T-helper 1 cell (primary cell): ENCODE results near the gene CSRP1.
A peak's percentile ranks its signal among the peaks of the same experiment; 100 is the strongest.
"Not testable (repeated sequence)": the region's sequence is repeated elsewhere in the genome, so short reads cannot be mapped to it uniquely, and the experiment has no call there.

Experiments used
- DNase-seq, 5 donors: peaks; one replicate each; pipeline ENCODE4 v3.0.0-alpha.2; 2012 to 2020

CSRP1 gene

GRCh38 chr1:201496296-201496690 lies 10.6 kb downstream of the CSRP1 start:
- DNase-seq: no peak

DNA sequence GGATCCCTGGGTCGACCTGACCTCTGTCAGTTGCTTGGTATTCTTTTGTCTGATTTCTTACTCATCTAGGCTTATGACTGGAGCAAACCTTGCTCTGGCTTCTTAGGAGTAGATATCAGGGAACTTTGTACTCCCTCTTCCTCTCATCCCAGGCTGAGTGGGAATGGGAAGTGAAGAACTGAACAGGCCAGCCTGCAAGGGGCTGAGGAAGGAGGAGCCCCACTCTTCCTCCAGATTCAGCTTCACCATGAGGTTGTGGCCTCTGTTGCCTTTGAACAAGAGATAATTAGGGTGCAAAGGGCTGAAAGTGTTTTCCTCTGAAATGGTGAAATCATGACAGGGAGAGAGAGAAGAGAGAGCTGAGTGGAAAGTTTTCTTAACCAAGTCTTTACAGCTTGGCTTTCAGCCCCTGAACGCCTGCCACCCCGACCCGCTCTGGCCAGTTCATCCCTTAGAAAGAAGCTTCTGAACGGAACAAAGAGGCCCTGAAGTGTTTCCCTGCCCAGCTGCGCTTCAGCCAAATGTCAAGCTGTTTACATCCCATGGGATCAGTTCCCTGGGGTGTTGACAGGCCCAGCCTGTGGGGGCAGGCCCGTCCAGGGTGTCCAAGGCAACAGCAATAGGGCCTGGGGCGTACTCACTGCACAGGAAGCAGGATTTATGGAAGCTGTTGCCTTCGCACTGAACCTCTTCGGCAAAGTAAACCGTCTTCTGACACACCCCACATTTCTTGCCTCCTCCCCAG lies 11.2 kb downstream of the CSRP1 start:
- no peak for DNase-seq

DNA sequence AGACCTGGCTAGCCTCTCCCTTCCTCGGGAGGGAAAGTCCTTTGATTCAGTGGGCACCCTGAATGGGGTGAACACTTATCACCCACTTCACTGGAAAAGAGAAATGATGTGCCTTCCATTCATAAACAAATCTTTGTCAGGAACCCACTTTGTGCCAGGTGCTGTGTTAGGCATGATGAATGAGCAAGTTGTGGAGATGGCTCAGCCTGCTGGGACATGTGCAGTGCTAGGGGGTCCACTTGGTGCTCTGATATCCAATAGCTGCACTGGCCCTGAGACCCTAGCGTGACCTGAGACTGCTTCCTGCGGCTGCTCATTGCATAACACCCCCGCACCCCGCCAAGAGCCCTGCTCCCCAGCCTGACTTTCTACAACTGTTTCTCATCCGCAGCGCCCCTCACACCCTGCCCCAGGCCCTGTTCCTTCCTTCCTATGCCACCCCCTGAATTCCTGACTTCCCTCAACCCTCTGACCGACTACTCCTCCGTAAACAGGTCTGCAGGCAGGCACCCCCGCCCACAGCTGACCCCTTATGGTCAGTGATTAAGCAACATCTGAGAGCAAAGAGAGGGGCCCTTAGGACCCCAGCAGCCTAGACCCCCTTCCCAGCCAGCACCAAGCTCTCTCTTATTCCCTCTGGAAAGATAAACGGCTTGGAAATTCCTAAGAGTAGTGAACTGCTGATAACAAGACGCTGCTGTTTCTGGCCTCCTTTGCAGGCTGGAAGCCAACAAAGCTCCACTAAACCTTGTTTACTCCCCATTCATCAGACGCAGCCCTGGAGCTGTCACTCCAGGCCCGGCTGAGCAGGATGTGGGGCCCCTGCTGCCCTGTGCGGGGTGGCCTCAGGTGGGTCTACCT lies 12.9 kb downstream of the CSRP1 start:
- DNase-seq: no peak

DNA sequence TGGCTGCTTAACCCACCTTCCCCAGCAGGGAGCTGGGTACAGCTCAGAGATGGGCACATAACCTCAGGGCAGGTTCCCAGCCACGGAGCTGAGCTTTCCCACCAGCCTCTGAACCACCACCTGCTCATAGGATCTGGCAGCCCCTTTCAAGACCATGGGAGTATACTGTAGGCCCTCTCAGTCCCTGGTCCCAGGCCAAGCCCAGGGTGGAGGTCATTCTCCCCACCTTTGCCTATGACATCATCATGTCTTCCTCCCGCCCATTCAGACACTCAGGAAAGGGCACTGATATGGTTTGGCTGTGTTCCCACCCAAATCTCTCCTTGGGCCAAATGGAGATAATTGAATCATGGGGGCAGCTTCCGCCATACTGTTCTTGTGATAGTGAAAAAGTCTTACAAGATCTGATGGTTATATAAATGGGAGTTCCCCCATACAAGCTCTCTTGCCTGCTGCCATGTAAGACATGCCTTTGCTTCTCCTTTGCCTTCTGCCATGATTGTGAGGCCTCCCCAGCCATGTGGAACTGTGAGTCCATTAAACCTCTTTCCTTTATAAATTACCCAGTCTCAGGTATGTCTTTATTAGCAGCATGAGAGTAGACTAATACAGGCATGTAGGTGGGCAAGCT lies 13.8 kb downstream of the CSRP1 start:
- DNase-seq: not testable (repeated sequence)

DNA sequence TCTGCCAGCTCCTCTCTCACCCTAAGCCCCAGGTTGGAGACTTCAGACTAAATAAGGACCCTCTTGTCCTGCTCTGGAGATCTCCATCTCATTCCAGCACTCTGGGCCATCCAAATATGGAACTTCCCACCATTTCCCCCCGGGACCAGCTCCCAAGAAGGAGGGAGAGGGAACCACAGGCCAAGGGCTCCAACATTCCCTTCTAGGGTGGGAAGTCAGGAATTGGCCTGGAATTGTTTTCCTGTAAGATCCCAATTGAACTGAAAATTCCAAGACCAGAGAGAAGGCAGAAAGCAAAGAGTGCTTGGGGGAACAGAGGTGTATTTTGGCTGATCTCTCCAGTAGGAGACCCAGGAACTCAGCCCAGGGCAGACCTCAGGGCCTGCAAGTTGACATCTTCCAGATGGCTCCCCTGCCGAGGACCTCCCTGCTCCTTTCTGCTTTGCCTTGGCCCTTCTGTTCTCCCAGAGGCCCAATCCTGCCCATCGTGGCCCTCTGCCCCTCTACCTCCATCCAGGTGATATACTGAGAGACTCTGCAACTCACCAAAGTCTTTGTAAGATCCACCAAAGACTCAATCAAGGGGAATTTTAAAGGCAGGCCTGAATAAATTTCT lies 14.9 kb downstream of the CSRP1 start:
- DNase-seq: no peak

GRCh38 chr1:201490708-201491131 lies 16.2 kb downstream of the CSRP1 start:
- no peak for DNase-seq

DNA sequence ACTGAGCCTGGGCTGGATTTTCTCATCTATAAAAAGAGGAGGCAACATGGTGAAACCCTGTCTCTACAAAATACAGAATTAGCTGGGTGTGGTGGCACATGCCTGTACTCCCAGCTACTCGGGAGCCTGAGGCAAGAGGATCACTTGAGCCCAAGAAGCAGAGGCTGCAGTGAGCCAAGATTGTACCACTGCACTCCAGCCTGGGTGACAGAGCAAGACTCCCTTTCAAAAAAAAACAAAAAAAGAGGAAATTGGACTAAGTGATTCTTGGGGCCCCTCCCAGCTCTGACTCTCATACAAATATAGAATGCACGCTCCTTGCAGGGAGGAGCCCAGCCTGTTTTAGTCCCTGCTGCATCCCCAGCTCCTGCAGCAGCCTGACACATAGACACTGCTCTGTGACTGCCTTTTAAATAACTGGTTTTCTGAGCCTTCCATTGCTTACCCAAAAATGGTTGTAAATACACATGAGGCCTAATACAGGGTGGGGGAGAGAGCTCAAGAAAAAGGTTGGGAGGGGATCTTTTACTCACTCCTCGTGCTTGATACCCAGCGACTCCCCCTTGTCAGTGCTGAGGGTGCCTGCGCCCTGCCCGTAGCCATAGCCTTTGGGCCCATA lies 17.2 kb downstream of the CSRP1 start:
- DNase-seq: no peak

GRCh38 chr1:201488830-201489589 lies 17.9 kb downstream of the CSRP1 start:
- DNase-seq: no peak

GRCh38 chr1:201487742-201488141 lies 19.2 kb downstream of the CSRP1 start:
- no peak for DNase-seq

DNA sequence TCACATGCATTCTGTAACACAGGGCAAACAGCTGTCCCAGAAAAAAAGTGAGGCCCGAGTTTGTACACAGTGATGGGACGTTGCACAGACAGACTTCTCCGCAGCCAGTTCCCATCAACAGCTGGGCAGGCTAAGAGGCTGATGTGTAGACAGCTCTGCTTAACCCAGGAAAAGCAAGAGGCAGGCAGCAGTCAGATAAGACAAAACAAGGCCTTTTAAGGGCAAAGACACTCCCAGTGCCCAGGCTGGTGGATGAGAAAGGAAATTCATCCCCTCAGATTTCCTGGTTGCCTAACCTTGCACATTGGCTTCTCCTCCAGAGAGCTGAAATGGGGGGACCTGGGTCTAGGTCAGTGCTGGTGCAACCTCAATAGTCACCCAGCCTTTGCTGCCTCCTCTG lies 20.7 kb downstream of the CSRP1 start:
- no peak for DNase-seq

DNA sequence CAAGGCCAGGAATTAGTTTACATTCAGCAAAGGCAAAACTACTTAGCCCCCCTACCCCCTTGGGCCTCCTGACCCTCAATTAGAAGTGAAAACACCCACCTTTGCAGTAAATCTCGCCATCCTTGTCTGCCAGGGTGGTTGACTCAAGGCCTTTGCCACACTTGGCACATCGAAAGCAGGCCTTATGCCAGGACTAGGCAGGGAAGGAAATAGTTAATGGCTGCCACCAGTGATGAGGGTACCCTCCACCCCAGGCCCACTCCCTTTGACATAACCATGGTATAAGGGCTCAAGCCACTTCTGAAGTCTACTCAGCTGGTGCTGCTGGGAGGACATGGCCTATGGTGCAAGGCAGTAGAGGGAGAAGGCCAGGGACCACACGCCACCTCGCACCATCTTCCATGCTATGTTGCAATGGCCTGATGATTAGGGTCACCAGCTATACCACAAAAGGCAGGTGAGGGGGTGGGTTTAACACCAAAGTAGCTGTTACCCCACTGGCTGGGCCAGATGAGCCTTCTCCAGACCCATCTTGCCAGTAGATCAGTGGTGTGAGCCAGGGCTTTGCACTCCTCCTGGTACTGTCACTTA lies 21.6 kb downstream of the CSRP1 start:
- DNase-seq: no peak

- DNase-seq: no peak
These were observed 23.5 kb downstream of the CSRP1 start for GRCh38 chr1:201483373-201483949.

- DNase-seq: no peak
These were observed 24.2 kb downstream of the CSRP1 start for GRCh38 chr1:201482755-201483154.

DNA sequence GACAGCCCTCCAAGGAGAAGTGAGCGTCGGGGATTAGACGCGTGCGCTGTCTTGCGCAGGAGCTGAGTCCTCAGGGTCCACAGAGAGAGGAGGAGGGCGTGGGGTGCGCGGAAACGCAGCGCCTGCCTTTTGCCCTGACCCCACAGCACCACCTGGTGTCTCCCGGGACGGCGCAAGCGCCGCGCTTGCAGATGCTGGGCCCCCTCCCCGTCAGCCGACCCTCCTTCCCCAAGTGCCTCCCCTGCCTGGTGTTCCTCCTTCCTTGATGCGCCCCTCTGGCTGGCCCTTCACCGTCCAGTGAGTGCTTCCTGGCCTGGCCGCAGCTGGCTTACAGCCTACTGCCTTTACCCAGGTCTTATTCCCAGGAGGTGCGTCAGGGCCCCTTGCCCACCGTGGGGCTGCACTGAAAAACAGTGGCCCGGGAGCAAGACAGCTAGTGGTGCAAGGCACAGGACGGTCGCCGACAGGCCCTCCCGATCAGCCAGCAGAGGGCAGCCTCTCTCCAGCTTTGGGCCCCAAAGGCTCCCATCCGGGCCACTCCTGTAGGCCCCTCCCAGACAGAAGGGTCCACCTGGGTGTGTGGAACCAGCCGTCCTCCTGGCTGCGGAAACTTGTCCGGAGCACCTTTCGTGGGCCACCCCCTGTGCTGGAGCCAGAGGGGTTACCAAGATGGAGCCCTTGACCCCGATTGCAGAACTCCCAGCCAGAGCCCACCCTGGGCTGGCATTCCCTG lies 25.0 kb downstream of the CSRP1 start:
- peak; percentile 53 to 76 (median 67) for DNase-seq

DNA sequence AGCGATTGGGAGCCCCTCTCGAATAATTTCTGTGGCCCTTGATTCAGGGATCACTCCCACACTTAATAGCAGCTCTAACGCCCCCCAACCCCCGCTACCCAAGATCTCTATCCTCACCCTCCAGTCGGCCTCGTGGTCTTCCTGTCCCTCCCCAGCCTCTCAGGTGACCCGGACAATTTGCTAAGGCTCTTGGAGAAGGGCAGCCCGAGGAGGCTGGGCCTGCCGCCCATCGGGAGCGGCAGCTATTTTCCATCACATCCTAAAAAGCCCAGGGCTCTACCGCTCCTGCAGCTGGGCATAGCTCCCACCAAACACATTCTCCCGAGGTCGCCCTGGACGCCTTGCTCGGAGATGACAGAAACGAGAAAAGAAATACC lies 25.9 kb downstream of the CSRP1 start:
- no peak for DNase-seq

GRCh38 chr1:201480231-201481003 lies 26.5 kb downstream of the CSRP1 start:
- peak; percentile 28 to 73 (median 33) for DNase-seq

DNA sequence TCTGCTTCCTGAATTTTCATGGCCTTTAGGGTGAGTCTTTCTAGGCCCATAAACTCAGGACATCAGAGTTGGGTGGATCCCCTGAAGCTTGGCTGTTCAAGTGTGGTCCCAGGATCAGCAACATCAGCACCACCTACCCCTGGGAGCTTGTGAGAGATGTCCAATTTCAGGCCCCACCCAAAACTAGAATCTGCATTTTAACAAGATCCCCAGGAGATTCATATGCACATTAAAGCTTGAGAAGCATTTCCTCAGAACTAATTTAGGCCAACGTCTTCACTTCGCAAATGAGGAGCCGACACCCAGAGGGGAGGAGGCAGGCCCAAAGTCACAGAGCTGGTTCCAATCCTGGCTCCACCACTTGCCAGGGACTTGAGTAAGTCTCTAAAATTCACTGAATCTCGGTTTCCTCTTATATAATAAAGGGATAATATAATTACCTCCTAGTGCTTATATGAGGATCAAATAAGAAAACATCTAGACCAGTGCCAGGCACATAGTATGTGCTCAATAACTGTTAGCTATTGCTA lies 27.7 kb downstream of the CSRP1 start:
- no peak for DNase-seq

- DNase-seq: not testable (repeated sequence)
These were observed 28.3 kb downstream of the CSRP1 start for GRCh38 chr1:201478666-201479065.

DNA sequence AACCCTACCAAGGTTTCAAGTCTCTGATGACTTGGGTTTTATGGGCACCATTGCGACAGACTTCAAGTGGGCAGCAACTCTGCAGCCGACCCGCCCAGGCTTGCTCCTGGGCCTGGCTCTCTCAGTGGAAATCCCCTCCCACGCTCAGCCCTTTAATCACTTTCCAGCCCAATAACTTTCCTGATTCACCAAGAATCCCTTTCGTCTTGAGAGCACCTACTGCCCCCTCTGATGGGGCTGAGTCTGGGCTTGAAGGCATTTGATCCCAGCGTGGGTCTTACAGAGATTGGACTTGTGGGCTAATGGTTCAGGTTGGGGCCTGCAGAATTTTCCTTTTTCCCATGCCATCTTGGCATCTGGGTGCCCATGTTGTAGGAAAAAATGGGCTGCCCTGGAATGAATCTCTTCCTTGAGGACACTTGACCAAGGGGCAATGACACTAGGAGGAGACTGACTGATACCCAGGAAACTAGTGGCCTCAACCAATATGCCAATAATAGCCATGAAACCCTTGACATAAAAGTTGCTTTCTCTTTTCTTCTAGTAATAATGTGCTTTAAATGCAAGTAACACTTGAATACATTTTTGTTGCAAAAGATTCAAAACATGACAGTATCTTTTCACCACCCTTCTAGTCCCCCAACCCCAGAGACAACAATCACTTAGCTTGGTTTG lies 30.1 kb downstream of the CSRP1 start:
- no peak for DNase-seq
